ENCODE results near the gene LRRC75A.
A peak's percentile ranks its signal among the peaks of the same experiment; 100 is the strongest.

Gene LRRC75A

DNA sequence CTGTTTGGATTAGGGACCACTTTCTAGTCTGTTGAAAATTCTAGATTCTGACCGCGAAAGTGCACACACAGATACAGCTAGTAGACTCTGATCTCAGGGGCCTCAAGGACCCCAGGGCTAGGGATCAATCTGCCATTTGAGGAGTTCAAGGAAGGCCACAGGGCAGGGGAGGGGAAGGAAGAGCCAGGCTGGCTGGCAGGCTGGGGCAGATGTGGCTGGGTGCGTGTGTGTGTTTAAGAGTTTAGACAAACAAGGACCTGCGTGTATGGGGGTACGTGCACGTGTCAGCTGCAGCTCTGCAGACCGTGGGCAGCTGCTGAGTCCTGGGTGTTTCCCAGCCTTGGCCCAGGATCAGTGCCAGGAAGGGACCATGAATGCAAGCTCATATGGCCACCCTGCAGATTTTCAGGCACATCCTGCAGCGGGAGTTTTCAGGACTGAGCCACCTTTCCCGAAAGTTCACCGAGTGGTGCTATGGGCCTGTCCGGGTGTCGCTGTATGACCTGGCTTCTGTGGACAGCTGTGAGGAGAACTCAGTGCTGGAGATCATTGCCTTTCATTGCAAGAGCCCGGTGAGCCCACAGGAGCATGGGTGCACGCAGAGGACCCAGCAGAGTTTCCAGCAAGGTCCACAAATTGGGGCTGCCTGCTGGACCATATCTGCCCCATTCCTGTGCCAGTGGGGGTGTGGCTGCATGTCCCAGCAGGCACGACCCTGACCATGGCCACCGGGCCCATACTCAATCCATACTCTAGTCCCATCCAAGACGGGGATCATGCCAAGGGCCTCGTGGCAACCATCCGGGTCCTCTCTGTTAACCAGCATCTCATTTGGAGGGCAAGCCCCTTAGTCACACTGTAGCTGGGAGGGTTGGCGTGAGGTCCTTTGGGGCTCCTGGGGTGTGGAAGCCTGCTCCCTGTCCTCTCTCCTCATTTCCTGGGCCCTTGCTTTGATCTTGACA is 66.0 kb downstream of the LRRC75A start:
- TF ChIP-seq JUND (IDR thresholded peaks at IDR 0.05; ENCODE audit: low read depth): no peak
- in situ Hi-C loops (cut with HindIII; ENCODE audit: low pct_unique_long_range_greater_than_20kb, low sequenced_read_pairs): no loop called here
- no peak for DNase-seq (ENCODE audit: low read depth in 1 of 2, low spot score in 1 of 2)

DNA sequence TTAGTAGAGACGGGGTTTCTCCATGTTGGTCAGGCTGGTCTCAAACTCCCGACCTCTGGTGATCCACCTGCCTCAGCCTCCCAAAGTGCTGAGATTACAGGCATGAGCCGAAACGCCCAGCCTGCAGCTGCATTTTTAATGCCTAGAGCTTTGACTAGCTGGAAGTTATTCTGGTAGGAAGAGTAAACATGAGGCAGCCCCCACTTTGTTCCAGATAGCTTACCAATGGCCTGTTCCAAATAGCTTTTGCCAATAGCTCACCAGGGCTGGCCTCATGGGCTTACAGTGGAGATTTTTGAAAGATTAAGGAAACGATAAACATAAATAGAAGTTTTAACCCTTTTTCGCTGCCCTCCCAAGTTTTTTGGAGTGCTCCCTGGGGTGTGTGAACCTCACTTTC is 66.8 kb downstream of the LRRC75A start:
- in situ Hi-C loops (cut with HindIII; ENCODE audit: low pct_unique_long_range_greater_than_20kb, low sequenced_read_pairs): no loop called here
- TF ChIP-seq JUND (IDR thresholded peaks at IDR 0.05; ENCODE audit: low read depth): no peak
- DNase-seq (ENCODE audit: low read depth in 1 of 2, low spot score in 1 of 2): no peak

DNA sequence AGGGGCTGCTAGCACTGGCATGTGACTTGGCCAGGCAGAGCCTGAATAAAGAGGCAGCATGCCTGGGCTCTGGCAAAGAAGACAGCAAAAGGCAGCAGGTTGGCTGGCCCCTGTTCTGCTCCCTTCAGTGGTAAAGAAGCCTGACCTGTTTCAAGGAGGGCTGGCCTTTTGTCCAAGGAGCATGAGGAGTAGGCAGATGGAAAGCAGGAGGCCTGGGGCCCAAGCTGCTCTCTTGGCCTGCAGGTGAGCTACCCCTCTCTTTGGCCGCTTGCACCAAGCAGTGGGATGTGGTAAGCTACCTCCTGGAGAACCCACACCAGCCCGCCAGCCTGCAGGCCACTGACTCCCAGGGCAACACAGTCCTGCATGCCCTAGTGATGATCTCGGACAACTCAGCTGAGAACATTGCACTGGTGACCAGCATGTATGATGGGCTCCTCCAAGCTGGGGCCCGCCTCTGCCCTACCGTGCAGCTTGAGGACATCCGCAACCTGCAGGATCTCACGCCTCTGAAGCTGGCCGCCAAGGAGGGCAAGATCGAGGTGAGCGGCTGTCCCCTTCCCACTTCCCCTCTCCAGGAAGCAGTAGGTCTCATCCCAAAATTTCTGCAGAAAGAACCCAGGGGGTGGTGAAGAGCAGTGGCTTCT is 68.6 kb downstream of the LRRC75A start:
- in situ Hi-C loops (cut with HindIII; ENCODE audit: low pct_unique_long_range_greater_than_20kb, low sequenced_read_pairs): no loop called here

DNA sequence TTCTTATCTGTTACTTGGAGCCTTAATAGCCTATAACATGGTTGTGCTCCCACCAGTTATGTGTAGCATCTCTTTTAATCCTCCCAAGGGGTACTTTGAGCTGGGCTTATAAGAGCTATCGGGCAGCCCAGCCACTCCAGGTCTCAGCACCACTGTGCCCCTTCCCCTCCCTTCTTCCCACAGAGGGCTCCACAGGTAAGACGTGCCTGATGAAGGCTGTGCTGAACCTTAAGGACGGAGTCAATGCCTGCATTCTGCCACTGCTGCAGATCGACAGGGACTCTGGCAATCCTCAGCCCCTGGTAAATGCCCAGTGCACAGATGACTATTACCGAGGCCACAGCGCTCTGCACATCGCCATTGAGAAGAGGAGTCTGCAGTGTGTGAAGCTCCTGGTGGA is 69.6 kb downstream of the LRRC75A start:
- no peak for TF ChIP-seq JUND (IDR thresholded peaks at IDR 0.05; ENCODE audit: low read depth)
- no peak for DNase-seq (ENCODE audit: low read depth in 1 of 2, low spot score in 1 of 2)
- in situ Hi-C loops (cut with HindIII; ENCODE audit: low pct_unique_long_range_greater_than_20kb, low sequenced_read_pairs): no loop called here

More for the DNA sequence above, 68.6 kb downstream of the LRRC75A start:
- no peak for TF ChIP-seq JUND (IDR thresholded peaks at IDR 0.05; ENCODE audit: low read depth)
- DNase-seq (ENCODE audit: low read depth in 1 of 2, low spot score in 1 of 2): no peak

DNA sequence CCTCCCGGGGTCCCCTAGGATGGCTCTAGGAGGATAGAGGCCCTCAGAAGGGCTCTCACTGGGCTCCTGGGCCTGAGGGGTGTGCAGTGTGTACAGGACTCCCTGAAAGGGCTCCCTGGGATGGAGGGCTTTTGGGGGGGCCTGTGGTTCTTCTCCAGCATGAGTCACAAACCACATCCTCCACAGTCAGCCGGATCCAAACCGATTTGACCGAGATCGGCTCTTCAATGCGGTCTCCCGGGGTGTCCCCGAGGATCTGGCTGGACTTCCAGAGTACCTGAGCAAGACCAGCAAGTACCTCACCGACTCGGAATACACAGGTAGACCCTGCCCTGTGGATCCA is 72.1 kb downstream of the LRRC75A start:
- DNase-seq (ENCODE audit: low read depth in 1 of 2, low spot score in 1 of 2): no peak
- in situ Hi-C loops (cut with HindIII; ENCODE audit: low pct_unique_long_range_greater_than_20kb, low sequenced_read_pairs): no loop called here
- TF ChIP-seq JUND (IDR thresholded peaks at IDR 0.05; ENCODE audit: low read depth): no peak

DNA sequence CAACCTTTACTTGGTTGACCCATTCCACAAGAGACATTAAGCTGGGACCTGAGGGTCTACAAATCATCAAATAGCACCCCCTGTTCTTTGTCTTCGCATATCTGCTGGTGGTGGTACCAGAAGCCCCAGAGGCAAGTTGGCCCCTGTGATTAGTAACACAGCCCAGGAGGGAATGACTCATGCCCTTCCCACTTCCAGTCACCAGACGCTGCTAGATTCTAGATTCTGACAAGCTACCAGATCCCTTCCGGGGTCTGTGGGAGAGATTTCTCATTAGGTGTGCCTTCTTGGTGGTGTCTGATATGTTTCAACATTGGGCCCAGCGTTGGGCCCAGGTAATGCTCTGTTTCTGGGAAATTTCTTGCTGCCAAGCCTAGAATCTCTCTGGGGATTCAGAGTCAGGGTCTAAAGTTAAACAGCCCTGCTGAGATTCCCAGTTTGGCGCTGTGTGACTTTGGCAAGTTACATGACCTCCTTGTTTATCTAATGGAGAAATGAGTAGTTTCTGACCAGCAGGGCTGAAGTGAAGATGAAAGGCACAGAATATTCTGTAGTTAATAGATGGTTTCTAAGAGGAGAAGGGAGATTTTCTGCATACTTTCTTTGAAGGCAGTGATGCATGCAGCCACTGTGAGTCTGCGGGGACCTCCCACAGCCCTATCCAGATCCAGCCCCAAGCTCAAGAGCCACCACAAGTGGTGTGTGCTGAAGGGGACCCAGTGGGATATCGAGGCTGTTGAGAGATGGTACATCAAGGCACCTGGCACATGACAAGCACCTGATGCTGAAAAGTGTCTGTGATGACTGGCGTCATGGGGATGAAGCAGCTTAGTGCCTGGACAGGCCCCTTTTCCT is 72.7 kb downstream of the LRRC75A start:
- in situ Hi-C loops (cut with HindIII; ENCODE audit: low pct_unique_long_range_greater_than_20kb, low sequenced_read_pairs): no loop called here
- no peak for DNase-seq (ENCODE audit: low read depth in 1 of 2, low spot score in 1 of 2)
- TF ChIP-seq JUND (IDR thresholded peaks at IDR 0.05; ENCODE audit: low read depth): no peak

DNA sequence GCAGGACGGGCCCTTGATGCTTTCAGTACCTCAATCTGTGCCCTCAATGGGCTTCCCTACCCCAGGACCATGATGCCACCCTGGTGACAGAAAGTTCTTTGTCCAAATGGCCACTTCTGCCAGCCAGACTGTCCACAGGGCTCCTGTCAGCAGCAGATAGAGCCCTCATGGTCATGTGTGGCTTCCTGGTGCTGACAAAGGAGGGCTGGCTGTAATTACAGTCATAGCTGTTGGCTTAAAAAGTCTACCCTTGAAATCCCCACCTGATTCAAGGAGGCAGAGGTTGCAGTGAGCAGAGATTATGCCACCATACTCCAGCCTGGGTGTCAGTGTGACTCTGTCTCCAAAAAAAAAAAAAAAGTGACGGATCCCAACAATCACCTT is 73.3 kb downstream of the LRRC75A start:
- no peak for DNase-seq (ENCODE audit: low read depth in 1 of 2, low spot score in 1 of 2)
- no peak for TF ChIP-seq JUND (IDR thresholded peaks at IDR 0.05; ENCODE audit: low read depth)
- in situ Hi-C loops (cut with HindIII; ENCODE audit: low pct_unique_long_range_greater_than_20kb, low sequenced_read_pairs): no loop called here

DNA sequence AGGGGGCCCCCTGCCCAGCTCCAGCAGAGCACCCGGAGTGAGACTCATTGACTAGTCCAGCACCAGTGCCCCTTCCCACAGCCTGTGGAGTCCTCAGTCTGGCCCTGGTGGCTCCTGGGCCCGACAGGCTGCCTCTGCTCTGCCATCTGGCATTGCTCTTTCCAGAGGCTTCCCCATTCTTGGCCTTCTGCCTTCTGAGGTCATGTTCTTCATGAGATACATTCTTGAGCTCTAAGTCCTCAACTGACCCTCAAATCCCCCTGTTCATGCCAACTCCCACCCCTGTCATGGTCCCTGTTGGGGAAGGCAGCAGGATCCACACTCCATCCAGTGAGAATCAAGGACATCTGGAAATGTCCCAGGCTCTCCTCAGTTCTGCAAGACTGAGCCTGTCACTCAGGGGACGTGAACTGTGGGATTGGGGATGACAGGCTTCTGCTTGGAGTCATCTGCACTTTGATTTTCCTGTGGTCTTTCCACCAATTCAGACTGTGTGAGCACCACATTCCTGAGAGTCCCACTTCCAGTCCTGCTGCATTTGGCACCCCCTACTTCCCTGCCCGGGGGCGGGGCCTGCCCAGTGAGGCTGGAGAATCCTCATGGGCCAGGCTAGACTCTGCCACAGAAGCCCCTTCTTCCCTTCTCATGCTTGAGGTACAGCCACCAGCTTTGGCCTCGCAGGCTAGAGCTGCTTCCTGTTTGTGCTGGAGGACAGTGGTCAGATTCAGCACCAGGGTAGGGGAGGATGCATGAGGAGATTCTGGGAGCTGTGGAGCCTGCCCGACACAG is 73.9 kb downstream of the LRRC75A start:
- TF ChIP-seq JUND (IDR thresholded peaks at IDR 0.05; ENCODE audit: low read depth): no peak
- no peak for DNase-seq (ENCODE audit: low read depth in 1 of 2, low spot score in 1 of 2)
- in situ Hi-C loops (cut with HindIII; ENCODE audit: low pct_unique_long_range_greater_than_20kb, low sequenced_read_pairs): no loop called here

DNA sequence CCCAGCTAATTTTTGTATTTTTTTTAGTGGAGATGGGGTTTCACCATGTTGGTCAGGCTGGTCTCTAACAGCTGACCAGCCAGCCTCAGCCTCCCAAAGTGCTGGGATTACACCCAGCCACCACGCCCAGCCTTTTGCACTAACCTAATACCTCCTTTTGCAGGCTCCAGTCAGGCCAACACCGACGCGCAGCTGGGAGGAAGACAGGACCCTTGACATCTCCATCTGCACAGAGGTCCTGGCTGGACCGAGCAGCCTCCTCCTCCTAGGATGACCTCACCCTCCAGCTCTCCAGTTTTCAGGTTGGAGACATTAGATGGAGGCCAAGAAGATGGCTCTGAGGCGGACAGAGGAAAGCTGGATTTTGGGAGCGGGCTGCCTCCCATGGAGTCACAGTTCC is 74.6 kb downstream of the LRRC75A start:
- DNase-seq (ENCODE audit: low read depth in 1 of 2, low spot score in 1 of 2): no peak
- TF ChIP-seq JUND (IDR thresholded peaks at IDR 0.05; ENCODE audit: low read depth): no peak
- in situ Hi-C loops (cut with HindIII; ENCODE audit: low pct_unique_long_range_greater_than_20kb, low sequenced_read_pairs): no loop called here

DNA sequence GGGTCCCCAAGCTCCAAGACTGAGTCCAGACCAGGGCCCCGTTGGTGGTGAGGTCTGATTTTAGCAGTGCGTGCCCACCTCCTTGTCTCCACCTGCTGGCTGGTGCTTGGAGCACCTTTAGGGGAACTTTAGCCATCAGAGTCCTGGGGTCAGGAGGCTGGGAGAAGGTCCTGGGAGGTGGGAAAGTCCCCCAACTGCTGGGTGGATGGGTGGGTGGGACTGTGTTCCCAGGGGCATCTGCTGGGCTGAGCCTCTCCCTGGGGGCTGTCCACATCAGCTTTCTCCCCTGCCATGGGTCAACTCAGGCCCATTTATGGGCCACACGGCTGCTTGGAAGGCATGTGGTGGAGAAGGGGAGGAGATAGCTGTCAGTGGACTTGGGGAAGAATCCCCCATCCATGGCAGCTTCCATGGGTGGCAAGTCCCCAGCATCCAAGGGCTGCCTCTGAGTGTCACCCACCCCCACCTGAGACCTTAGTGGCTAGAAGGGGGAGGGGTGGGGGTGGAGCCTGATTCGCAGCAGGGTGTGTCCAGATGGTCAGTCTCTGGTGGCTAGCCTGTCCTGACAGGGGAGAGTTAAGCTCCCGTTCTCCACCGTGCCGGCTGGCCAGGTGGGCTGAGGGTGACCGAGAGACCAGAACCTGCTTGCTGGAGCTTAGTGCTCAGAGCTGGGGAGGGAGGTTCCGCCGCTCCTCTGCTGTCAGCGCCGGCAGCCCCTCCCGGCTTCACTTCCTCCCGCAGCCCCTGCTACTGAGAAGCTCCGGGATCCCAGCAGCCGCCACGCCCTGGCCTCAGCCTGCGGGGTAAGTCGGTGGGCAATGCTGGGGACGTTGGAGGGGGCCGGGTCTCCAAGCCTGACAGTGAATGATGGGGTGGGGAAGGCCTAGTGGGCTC is 76.7 kb downstream of the LRRC75A start, which contains the start of gene TRPV2:
Gene TRPV2 (plus strand): TSS at position 541 of the 894 bp plus-strand sequence. CDS start 2,098 bp downstream, outside the sequence.
- in situ Hi-C loops (cut with HindIII; ENCODE audit: low pct_unique_long_range_greater_than_20kb, low sequenced_read_pairs): no loop called here
- no peak for TF ChIP-seq JUND (IDR thresholded peaks at IDR 0.05; ENCODE audit: low read depth)
- peak in 1 of 2 experiments; percentile 27 for DNase-seq (ENCODE audit: low read depth in 1 of 2, low spot score in 1 of 2)

Measured in T47D (cell line).